ENCODE measurements around the gene MOB1A.
"Not testable (repeated sequence)": the region's sequence is repeated elsewhere in the genome, so short reads cannot be mapped to it uniquely, and the experiment has no call there.

Gene MOB1A

DNA sequence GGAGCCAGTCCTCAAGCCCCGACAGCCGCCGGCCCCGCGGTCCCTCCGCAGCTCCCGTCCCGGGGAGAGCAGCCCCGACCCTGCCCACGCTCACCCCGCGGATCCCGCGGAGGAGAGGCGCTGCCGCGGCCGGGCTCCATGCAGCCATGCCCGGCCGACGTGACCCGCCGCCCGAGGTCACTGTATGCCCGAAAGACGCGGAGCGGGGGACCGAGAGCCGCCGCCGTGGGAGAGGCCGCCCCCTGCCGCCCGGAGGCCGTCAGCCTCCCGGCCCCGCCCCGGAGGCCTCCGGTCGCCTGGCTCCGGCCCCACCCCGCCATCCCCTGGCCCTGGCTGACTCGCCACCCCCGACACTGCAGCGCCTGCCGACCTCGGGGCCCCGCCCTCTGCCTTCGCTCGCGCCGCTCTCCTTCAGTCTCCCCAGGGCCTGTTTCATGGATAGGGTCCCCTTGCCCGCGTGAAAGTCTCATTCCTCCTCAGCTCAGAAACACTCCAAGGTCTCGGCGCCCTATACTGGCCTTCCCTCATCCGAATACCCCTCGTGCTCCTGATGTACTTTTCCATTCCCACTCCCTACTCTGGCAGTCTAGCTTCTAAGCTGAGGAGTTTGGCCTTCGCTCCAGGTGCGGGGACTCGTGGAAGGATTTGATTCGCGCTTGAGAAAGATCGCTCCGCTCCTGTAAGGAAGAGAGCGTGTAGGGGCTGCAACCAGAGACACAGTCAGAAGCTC lies 30.8 kb downstream of the MOB1A start, which contains the start of gene BOLA3:
Gene BOLA3, minus strand, starts transcription at position 186 of the 730 bp plus-strand sequence. Its CDS starts 38 bp downstream, at position 148.
- DNase-seq: peak; percentile 85

DNA sequence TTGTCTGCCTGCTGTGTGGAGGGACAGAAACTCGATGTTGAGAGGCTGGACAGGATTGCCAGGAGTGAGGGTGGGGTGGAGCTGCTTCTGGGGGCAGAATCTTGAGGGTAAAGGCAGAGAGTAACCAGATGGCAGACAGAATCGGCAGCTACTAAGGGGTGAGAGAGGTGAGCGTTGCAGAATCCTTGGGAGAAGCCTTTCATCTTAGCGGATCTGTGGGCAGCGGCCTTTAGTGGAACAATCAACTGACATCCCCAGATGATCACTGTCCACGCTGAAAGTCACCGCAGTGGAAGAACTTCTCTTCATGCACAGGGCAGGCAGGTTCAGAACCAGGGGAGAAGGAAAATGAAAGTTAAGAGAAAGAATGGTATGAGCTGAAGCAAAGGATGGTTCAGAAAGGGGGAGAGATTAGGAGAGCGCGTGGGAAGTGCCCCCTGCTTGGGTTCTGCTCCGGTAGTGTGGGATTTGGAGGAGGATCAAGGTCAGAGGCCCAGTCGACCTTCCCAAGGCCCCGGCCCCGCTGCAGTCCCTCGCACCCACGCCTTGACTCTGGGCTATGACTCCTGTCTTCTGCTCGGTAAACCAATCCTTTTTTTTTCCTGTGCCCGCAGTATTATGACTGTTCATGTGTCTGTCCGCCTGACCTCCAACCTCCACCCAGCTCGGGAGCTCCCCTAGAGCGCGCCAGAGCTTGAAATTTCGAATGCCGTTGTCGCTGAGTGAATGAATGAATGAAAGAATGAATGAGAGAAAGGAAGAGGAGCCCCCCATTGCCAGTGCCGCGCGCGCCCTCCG lies 31.6 kb downstream of the MOB1A start:
- DNase-seq: peak; percentile 49

DNA sequence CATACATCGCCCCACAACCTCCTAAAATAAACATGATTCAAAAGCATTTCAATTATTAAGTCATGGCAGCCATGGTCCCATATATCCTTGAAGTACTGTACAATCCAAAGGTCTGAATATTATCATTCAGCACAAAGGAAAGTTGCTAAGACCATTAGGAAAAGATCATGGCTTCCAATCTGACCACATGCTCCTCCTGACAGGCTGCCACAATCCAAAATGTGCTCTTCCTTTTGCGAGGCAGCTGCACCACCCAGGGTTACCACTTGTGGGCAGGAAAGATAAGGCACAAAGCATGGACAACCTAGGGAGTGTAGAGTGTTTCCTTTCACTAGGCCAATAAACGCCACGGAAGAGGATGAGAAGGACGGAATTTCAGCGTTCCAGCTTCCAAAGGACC lies 36.3 kb downstream of the MOB1A start:
- no peak for DNase-seq

DNA sequence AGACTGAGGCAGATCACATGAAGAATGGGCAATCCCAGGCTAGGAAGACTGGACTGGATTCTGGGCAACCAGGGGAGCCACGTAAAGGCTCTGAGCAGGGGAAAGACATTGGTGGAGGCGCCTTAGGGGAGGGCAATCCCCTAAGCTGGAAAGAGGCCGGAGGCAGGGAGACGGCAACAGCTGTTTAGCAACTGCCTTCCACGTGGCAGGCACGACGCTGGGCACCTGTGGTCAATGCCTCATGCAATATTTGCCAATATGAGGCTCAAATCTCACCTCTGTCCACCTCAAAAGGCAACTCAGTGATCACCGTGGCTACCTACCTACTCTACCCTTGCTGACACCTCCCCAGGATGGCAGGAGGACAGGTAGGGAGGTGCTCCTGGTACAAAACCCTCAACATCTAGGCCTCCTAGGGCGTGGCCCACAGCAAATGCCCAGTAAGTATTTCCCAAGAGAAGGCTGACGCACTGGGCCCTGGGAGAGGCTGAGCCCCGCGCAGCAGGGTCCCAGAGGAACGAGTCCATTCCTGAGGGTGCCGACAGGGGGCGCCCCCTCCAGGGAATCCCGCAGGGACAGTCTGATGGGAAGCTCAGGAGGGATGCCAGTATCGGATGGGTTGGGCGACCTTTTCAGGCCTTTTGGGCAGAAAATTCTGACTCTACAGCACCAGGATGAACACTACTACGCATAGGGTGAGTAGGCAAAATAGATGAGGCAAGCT lies 39.9 kb downstream of the MOB1A start:
- no peak for DNase-seq

DNA sequence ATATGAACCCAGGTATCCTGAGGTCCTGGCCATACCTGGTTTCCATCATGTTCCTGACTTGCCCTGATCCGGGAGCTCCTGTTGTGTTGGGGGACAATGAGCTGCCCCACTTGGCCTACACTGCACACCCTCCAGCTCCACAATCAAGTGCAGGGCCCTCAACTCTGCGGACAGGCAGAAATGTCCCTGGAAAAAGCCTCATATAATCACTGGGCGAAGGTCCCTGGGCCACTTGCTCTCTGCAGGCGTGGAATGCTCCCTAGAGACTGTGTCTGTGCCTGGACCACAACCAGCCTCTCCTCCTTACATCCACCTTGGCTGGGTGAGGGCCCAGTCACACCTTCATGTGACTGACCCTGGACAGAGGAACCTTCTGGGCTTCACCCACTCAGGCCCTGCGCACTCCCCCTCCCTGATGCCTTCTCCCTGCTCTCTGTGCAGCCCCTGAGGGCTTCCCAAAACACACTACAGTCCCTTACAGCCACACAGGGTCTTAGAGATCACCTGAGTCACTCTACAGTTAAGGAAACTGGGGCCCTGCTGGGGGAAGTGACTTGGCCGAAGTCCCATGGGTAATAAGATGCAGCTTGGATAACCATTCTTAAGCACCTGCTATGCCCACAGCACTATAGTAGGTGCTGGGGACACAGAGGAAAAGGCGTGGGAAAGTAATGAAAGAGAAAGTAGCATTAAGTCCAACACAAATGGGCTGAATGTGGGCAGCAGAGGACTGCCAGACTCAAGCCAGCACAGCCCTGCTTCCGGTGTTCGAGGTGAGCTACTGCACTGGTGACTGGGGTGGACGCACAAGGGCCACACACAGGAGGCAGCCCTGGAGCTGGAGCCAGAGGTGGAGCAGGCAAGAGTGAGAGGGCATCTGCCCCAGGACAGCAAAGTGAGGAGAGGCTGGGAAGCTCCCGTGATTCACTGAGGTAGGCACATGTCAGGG lies 40.8 kb downstream of the MOB1A start:
- no peak for DNase-seq

DNA sequence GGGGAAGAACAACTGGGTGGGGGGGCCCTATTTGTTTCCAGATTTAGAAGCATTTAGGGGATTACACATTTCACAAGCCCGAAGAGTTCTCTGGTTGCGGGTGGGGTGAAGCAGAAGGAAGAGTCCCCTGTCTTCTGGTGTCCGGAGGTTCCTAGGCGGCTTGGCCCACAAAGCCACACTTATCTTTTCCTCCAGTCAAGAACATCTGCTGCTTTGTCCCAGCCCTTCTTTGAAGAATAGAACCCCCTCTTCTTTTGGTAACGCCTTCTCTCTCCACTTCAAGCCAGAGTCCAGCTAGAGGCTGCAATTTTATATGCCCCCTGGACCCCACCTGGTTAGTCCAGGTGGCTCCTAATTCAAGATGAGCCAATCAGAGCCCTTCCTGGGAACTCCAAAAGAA lies 46.8 kb downstream of the MOB1A start:
- no peak for DNase-seq

DNA sequence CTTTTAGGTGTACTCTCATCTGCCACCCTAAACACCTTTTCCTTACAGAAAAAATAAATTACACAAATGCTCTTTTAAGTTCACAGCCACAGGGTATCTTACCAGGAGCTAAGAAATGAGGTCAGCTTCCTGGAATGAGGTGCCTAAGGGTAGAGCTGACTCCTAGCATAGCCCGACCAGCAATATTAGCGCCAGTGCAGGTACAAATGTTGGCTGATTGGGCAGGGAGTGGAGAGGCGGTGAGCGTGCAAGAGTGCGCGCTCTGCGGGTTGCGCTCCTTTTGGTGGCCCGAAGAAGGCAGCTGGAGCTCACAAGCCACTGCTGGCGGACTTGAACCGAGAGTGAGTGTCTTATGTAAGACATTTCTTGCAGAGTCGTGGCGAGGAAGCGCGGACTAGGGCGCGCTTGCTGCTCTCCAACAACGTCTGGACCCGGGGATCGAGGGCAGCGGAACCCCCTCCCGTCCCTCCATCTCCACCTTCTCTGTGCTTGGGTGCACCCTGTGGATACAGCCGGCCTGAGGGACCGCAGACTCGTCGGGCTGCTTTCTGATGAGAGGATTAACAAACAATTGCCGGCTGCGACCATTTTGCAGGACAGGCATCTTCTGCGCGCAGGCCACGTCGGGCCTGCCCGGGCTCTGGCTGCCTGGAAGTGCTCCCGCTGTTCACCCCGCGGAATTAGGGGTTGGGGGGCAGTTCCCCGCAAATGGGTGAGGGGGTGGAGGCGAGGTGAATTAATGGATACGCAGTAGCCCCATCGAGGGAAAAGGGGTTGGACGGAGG lies 48.3 kb downstream of the MOB1A start:
- no peak for DNase-seq

DNA sequence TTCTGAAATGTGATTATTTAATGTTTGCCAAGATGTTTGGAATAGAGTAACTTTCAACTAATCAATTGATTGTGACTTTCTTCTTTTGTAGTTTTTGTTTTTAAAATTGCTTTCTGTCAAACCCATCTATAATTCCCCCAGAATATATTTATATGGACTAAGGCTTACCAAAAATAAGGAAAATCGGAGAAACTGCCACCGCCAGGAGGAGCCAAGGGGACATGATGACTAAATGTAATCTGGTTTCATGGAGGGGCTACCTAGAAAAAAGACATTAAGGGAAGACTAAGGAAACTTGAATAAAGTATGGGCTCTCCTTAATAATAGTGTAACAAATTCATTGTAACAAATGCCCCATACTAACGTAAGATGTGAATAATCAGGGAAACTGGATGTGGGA lies 50.5 kb downstream of the MOB1A start:
- no peak for DNase-seq

DNA sequence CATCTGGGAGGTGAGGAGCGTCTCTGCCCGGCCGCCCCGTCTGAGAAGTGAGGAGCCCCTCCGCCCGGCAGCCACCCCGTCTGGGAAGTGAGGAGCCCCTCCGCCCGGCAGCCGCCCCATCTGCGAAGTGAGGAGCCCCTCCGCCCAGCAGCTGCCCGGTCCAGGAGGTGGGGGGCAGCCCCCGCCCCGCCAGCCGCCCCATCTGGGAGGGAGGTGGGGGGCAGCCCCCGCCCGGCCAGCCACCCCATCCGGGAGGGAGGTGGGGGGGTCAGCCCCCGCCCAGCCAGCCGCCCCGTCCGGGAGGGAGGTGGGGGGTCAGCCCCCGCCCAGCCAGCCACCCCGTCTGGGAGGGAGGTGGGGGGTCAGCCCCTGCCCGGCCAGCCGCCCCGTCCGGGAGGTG lies 54.7 kb downstream of the MOB1A start:
- DNase-seq: not testable (repeated sequence)

DNA sequence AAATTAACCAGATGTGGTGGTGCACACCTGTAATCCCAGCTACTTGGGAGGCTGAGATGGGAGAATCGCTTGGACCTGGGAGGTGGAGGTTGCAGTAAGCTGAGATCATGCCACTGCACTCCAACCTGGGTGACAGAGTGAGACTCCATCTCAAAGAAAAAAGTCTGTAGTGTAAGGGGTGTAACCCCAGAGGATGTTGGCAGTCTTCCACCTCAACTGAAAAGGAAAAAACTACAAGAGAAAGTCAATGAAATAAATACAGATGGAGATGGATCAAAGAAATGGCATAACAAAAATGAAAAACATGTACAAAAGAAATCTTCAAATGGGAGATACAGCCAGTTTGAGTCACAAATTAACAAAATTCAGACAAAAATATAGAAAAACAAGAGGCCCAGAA lies 56.8 kb downstream of the MOB1A start:
- not testable (repeated sequence) for DNase-seq

DNA sequence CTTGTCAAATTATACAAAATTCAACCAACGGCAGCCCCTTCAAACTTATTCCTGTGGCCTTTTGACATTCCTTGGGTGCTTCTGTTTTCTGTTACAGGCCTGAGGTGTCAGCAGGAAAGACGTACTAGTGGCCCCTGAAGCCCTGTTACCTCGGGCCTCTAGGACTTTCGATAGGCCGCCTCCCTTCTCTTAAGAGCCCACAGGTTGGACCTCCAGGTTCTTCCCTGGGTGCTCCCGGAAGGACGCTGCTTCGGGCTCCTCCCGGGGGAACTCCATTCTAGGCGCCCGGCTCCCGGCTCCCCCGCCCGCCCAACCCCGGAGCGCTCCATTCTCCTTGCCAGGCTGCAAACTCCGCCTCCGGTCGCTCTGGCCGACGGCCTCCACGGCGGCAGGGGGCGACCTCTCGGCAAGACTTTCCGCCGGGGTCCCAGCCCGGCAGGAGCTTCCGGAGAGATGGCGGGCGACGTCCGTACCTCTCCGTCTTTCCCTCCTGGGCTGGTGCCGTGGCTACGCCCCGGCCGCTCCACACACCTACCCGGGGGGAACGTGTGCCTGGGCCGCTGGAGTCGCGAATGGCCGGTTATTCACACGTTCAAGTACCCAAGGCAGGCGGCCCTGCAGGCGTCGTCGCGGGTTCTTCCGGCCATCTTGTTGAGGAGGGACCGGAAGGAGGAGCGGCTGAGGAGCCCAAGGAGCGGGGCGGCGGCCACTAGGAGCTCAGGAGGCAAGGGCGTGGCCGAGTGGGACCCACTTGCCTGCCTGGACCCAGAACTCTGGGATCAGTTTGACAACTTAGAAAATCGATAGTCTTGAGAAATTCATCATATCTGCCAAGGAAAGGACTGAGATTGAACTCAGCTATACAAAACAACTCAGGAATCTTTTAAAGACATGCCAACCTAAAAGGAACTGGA lies 58.5 kb downstream of the MOB1A start:
- peak; percentile 90 for DNase-seq

DNA sequence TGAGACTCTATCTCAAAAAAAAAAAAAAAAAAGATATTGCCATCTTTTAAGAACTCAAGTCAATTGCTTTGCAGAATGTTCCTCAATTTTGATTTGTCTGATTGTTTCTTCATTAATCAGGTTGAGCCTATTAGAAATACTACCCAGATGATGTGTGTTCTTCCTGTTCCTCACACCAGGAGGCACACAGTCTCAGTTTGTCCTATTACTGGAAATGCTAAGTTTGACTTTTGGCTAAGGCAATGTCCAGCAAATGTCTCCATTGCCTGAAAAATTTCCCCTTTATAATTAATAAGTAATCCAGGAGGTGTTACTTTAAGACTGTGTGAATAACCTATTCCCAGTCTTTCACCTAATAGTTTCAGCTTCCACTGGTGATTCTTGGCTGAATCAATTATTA lies 59.3 kb downstream of the MOB1A start:
- no peak for DNase-seq

DNA sequence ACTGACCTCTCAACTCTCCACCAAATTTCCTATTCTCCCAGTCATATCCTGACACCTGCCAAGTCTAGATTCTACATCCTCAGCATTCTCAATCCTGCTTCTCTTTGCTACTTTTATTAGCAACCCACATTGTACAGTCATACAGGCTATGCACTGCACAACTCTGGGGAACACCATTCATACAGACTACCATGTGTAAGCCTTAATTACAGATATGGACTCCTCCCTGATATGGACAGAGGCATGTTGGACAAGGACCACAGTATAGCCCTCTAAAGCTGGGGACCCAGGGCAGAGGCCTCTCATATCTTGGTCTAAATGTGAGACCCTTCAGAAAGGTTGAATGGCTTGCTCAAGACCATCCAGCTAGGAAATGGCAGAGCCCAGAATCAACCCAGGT lies 67.3 kb downstream of the MOB1A start:
- DNase-seq: no peak

DNA sequence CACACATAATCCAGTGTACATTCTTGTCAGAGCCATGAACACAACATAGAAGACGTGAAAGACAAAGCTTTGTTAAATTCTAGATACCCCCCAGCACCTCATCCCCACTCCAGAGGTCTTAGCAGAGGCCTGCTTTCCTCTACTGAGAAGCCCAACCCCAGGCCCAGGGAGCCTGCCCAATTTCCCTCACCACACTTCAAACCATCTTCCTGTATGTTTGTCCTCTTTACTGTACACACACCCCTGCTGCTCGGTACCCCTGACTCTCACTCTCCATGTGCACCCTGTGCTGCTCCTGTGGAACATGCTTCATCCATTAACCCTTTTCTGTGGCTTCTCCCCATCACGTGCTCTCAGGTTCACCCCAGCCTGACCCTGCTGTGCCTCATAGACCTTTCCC lies 68.1 kb downstream of the MOB1A start:
- DNase-seq: no peak

DNA sequence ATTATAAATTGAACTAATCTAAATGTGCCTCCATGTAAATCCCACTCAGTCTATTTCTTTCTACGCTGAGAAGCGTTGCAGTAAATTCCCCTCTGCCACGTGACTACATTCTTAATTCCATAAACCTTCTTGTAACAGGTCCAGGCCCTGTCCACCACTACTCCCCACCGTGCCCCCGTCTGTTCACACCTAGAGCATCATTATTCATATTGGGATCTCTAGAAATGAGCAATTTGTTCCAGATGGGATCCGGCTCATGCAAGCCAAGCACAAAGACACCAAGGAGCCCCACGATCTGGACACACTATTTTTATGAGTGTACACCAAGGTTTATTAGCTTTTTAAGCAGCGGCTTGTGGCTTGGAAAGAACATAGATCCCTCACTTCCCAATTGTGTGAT lies 69.1 kb downstream of the MOB1A start:
- no peak for DNase-seq

DNA sequence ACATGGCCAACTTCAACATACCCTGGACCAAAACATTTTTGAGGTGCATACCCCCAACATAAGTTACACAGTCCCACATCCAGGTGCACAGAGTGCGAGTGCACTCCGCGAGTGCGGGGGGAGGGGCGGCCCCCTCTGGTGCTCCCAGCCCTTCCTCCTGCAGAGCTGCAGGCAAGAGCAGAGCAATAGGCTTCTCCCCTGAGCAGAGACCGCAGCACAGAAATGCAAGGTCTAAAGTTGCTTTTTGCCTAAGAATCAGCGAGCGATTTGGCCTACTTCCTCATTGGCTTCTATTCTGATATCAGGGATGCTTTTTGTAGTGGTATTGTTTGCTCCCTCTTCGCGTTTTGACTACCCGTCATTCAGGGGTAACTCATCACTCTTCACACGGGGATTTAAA lies 71.6 kb downstream of the MOB1A start:
- DNase-seq: no peak

DNA sequence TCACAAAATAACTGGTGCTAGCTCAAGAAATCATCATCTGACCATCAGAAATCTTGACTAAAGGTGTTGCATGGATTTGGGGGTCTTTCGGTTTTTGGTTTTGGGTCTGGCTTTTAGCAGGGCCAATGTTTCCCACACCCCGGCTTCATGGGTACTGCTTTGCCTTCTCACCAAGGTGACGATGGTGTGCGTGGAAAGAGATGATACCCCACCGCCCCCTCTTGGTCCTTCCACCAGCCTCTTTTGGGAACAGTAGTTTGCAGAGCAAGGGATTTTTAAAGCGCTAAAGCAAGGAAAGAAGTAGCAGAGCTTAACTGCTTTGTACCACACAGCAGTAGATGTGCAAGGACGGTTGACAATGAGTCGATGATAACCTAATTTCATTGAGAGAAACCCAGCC lies 73.3 kb downstream of the MOB1A start:
- DNase-seq: no peak

DNA sequence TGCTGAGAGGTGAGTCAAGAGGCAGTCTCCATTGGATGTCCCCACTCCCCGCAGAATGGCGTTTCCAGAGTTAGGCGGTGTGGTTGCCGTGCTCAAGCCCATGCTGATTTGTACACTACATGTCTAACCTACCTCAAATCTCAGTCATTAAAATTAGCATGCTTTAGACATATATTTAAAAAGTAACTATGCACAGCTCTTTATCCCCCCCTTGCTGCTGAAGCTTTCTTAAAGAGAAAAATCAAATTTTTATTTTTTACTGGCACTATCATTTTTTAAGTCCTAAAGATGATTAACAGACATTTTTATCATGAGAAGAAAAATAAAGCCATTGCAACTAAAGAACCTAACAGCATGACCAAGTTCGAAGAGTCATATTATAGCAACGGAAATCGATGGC lies 73.8 kb downstream of the MOB1A start:
- DNase-seq: no peak

DNA sequence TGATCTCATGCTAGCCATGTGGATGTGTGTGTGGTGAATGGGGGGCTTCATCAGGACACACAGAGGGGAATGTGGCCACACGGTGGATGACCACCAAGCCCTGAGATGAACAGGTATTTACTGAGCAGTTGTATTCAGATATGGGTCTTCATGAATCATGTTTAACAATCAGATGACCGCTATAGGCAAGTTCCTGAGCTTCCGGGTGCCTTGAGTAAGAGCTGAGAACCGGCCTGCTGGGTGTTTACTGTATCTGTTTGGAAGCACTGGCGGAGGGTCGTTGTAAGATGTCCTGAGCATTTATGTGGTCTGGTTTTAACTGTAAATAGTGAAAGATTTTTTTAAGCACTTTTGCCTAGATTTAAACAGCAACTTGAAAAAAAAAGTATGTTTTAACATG lies 74.9 kb downstream of the MOB1A start:
- no peak for DNase-seq
